ENCODE measurements around the gene KCNF1. TPM values are rescaled to one million over a fixed set of nuclear protein-coding genes. Genes with fewer than 3 reads are reported as not detected.

The KCNF1 gene
- total and polyA plus RNA-seq, 2 of the 8 experiments (the other 6 are each of a cell fraction or from before 2014, with no cell fraction given), result 0.48 to 1.5 TPM

DNA sequence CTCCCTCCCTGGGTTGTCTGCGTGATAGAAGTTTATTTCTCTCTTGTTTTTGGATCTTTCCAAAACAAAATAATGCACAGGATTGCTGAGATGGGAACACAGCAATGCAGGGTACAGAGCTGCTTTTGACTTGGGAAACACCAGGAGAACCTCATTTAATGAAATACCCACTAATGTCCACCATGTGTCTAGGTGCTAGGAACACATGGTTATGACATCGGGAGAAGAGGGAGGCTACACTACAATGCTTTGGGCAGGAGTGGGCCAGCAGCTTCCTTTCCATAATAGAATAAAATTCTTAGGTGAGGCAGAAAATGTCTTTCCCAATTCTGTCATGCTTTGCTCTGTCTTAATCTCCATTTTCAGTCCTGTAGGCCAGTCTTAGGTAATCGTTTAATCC is 29.2 kb upstream of the KCNF1 start:
- Histone ChIP-seq H3K4me1 (replicated peaks in 1 of 4; ENCODE audit: control insufficient read depth in 3 of 4, insufficient read depth in 4 of 4, low read length in 3 of 4) (peaks cover 2 to 23% (median 11%) of the 10 kb centered on the region in 4 experiments; a peak in 5 of 7 replicates), H2BK20ac (ENCODE audit: low read length) (no peak overlapping the region), H3K23me2 (ENCODE audit: low read depth, low read length) (no peaks in the 10 kb centered on the region), H3K27ac (ENCODE audit: low read depth, low read length) (no peak overlapping the region), H3K56ac (replicated peaks; ENCODE audit: insufficient read length, low read depth, low read length) (no peak overlapping the region), H3K18ac (ENCODE audit: extremely low read depth, low read length) (no peak overlapping the region), H3K27me3 (replicated peaks in 1 of 4; ENCODE audit: control insufficient read depth in 3 of 4, extremely low read depth in 1 of 4, insufficient read depth in 3 of 4, low read length in 3 of 4) (no peaks in the 10 kb centered on the region), H3K79me2 (ENCODE audit: control insufficient read depth in 1 of 2, insufficient read depth in 2 of 2, low read length in 2 of 2) (no peaks in the 10 kb centered on the region), H3K14ac (ENCODE audit: insufficient read length) (no peak overlapping the region), H2BK15ac (ENCODE audit: low read length) (no peak overlapping the region), H4K5ac (ENCODE audit: insufficient read length, low read depth, low read length) (no peak overlapping the region), H4K20me1 (replicated peaks in 1 of 2; ENCODE audit: control insufficient read depth in 1 of 2, insufficient read depth in 2 of 2, low read length in 2 of 2) (no peaks in the 10 kb centered on the region), H2AFZ (ENCODE audit: low read length) (no peak overlapping the region), H2BK120ac (replicated peaks; ENCODE audit: low read depth, low read length) (no peak overlapping the region), H3K4me2 (ENCODE audit: insufficient read depth in 1 of 2, low read depth in 2 of 2, low read length in 2 of 2) (no peak overlapping the region), H3K23ac (ENCODE audit: insufficient read length) (no peak overlapping the region), H2BK5ac (ENCODE audit: low read depth, low read length) (no peak overlapping the region), H3K36me3 (ENCODE audit: control insufficient read depth in 2 of 4, insufficient read depth in 4 of 4, low read length in 3 of 4) (no peaks in the 10 kb centered on the region), H4K8ac (ENCODE audit: extremely low read depth, insufficient read depth, low read length) (no peak overlapping the region), H3K9ac (replicated peaks in 1 of 4; ENCODE audit: extremely low read depth in 1 of 4, low read depth in 3 of 4, low read length in 3 of 4) (no peak overlapping the region), H2AK5ac (ENCODE audit: low read depth, low read length) (no peak overlapping the region), H3K79me1 (ENCODE audit: low read depth, low read length) (no peaks in the 10 kb centered on the region), H3K4me3 (ENCODE audit: extremely low read depth in 1 of 4, insufficient read depth in 2 of 4, low read depth in 3 of 4, low read length in 4 of 4) (no peak overlapping the region), H2BK12ac (ENCODE audit: low read depth, low read length) (no peak overlapping the region), H3K4ac (replicated peaks; ENCODE audit: insufficient read length, low read depth, low read length) (no peak overlapping the region), H3K9me3 (ENCODE audit: insufficient read depth in 2 of 2, low read depth in 1 of 2, low read length in 1 of 2) (no peaks in the 10 kb centered on the region), H4K91ac (replicated peaks; ENCODE audit: insufficient read length, low read length) (no peak overlapping the region)
- no peak for TF ChIP-seq SAP30 (IDR thresholded peaks at IDR 0.05; ENCODE audit: insufficient read depth, insufficient replicate concordance, low read length)
- TF ChIP-seq POLR2A (IDR thresholded peaks at IDR 0.05; ENCODE audit: control extremely low read depth in 1 of 2, low read depth in 2 of 2, low read length in 2 of 2), result no peak
- no peak for TF ChIP-seq SRF (IDR thresholded peaks at IDR 0.05; ENCODE audit: low read depth, low read length)
- TF ChIP-seq, protein P1, sequence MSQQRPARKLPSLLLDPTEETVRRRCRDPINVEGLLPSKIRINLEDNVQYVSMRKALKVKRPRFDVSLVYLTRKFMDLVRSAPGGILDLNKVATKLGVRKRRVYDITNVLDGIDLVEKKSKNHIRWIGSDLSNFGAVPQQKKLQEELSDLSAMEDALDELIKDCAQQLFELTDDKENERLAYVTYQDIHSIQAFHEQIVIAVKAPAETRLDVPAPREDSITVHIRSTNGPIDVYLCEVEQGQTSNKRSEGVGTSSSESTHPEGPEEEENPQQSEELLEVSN (IDR thresholded peaks at IDR 0.05), result no peak
- TF ChIP-seq HDAC2 (IDR thresholded peaks at IDR 0.05; ENCODE audit: borderline replicate concordance in 1 of 2, low read depth in 2 of 2, low read length in 2 of 2), result no peak
- no peak for TF ChIP-seq RFX5 (IDR thresholded peaks at IDR 0.05; ENCODE audit: borderline replicate concordance, low read depth, low read length)
- POLR2A ChIA-PET (ENCODE audit: partially characterized antibody), result no interaction called here
- 91% methylated on average over 3 of the region's 3 CpGs; no CpG with 5 or more reads in 1 of the 2 experiments for WGBS, 2 experiments (ENCODE audit: extremely low coverage in 1 of 2, insufficient coverage in 1 of 2, insufficient read length in 1 of 2, insufficient replicate concordance in 2 of 2, low coverage in 1 of 2, low lambda C conversion rate in 2 of 2, missing lambda C conversion rate in 1 of 2)
- CTCF ChIA-PET (ENCODE audit: partially characterized antibody), result interaction anchor here (0.6 to 6.8 kb wide), 8 partner anchors 10 to 50 kb away, joined by 3 to 38 read pairs (median 8); partner anchors contain the start of gene KCNF1
- no peak for FAIRE-seq
- DNase-seq (ENCODE audit: low read depth in 1 of 2, low spot score in 2 of 2), result no peak
